Right ventricle myocardium inferior (tissue), 1 donor: ENCODE data around the gene ZFAND3. TPM values are rescaled to one million over a fixed set of nuclear protein-coding genes. Genes with fewer than 3 reads are reported as not detected.
A peak's percentile ranks its signal among the peaks of the same experiment; 100 is the strongest.
"Not testable (repeated sequence)": the region's sequence is repeated elsewhere in the genome, so short reads cannot be mapped to it uniquely, and the experiment has no call there.

Experiments used
- ATAC-seq: fragments of 200-7000 bp; cut with Tn5 transposase; one replicate; pipeline ENCODE4 v1.9.1; 2020; ENCODE audit warnings: mild to moderate bottlenecking, moderate library complexity
- DNase-seq: peaks from one replicate; pipeline ENCODE4 v3.0.0; 2021; ENCODE audit errors: missing footprints
- intact Hi-C: fragments of 100-400 bp; cut with DNase I; formaldehyde crosslinking; loops from one replicate; pipeline ENCODE4 v1.11.0; 2022
- total RNA-seq: library from RNA; stranded (reverse); fragmentation: NEBNext Ultra II Directional; extraction: Animal tissue kit (Norgen Biotek cat#: 25700); gene quantifications from one replicate; pipeline ENCODE4 v1.2.1, GENCODE V29; 2021
- donor health status: DM: no; HTN: yes; CAD: no; lungs with severe emphysema.

ZFAND3 gene
- total RNA-seq, 1 donor from 2014 or later = 84.1 TPM

GRCh38 chr6:38035478-38035877, 216.0 kb downstream of the ZFAND3 start:
- ATAC-seq (no peak), DNase-seq (no peak)
- intact Hi-C loops = no loop called here

GRCh38 chr6:38039502-38039901, 220.0 kb downstream of the ZFAND3 start:
- ATAC-seq = no peak
- intact Hi-C loops = no loop called here
- no peak for DNase-seq

DNA sequence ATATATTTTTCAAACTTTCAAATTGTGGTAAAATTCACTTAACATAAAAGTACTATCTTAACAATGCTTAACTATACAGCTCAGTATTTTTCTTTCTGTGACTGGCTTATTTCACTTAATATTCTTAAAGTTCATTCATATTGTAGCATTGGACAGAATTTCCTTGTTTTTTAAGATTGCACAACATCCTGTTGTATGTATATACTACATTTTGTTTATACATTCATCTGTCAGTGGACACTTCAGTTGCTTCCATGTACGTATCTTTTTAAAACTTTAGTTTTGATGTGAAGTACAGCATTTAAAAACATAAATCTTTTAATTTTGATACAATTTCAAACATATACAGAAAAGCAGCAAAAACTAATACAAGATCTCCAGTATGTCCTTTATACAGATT, 220.7 kb downstream of the ZFAND3 start:
- no peak for DNase-seq
- intact Hi-C loops = no loop called here
- ATAC-seq = no peak

- DNase-seq = no peak
- intact Hi-C loops = no loop called here
- ATAC-seq = no peak
These were observed 223.8 kb downstream of the ZFAND3 start for GRCh38 chr6:38043259-38043753.

- DNase-seq (no peak), ATAC-seq (no peak)
- intact Hi-C loops = no loop called here
These were observed 226.3 kb downstream of the ZFAND3 start for GRCh38 chr6:38045701-38046305.

- intact Hi-C loops = no loop called here
- DNase-seq = no peak
- no peak for ATAC-seq
These were observed 228.0 kb downstream of the ZFAND3 start for GRCh38 chr6:38047562-38047961.

- intact Hi-C loops, DNase-seq, ATAC-seq: not testable (repeated sequence)
These were observed 230.4 kb downstream of the ZFAND3 start for GRCh38 chr6:38049861-38050397.

DNA sequence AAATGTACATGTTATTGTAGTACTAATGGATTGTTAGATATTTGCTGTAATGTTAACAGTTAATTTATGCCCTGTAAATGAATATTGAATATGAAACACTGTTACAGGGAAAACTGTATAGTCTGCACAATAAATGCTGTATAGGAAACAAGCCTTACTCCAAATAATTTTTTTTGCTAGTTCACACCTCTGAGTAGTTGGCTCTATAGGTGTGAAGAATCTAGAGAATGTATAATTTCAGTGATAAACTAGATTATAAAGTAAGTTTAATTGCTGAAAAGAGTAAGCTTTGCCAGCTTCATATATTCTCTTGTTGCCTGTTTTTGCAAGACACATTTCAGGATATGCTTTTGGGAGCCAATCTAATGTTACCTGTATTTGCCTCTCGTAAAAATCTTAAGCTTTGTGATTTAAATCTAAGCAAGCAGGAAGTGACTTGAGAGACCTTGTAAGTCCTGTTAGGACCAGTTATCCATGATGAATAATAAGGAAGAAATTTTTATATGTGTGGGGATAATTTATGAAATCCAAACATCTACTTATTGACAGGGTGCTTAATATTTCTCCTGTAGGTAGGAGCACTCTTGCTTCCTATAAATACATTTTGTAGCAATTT, 232.4 kb downstream of the ZFAND3 start:
- ATAC-seq = no peak
- DNase-seq = no peak
- intact Hi-C loops = no loop called here

GRCh38 chr6:38054527-38055202, 235.1 kb downstream of the ZFAND3 start:
- no peak for DNase-seq
- intact Hi-C loops = no loop called here
- no peak for ATAC-seq

DNA sequence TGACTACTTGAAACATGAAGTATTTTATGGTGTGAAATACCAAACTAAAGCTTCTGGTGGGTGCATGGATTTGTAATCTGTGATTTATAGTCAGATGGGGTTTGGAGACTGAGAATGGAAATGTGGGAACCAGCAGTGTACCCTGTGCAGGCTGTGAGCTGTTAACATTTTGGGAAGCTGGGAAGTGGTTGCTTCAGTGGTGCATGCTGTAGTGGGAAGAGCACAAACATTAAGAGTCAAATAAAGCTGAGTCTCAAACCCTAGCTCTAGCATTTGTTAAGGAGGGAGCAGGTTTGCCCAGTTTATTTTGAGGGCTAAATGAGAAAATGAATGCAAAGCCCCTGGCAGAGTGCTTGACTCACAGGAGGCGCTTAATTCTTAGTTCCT, 235.7 kb downstream of the ZFAND3 start:
- DNase-seq (no peak), ATAC-seq (no peak)
- intact Hi-C loops = no loop called here

DNA sequence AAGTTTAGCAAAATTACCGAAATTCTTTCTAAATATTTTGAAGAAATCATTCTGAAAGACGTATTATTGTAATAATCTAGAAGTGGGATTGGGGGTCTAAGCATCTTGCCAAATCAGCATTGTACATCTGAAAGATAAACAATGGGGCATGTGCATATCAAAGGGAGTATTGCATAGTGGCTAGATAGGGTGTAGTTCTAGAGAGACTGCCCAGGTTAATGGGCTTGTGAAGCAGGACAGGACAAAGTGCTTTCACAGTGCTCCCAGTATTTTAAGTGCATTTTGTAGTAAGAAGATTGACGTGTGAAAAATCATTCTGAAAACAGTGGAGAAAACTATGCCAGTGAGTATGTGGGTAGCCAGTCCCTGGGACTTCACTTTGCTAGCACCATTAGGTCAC, 236.8 kb downstream of the ZFAND3 start:
- intact Hi-C loops = no loop called here
- ATAC-seq = no peak

GRCh38 chr6:38057994-38058393, 238.5 kb downstream of the ZFAND3 start:
- ATAC-seq = no peak
- intact Hi-C loops = no loop called here

More for the DNA sequence above, 236.8 kb downstream of the ZFAND3 start:
- no peak for DNase-seq

DNA sequence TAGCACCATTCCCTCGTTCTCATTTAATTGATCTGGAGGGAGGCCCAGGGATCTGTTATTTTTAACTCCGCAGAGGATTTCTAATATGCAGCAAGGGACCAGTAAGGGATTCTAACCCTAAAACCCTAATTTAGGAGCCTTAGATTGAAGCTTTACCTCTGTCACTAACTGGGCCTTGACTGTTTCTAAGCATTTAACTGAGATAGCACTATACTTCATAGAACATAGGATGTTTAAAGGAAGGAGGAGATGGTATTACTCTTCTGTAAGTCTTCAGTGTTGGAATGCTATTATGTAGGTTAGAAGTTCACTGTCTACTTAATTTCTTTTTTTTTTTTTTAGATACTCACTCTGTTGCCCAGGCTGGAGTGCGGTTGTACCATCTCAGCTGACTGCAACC, 242.5 kb downstream of the ZFAND3 start:
- no peak for ATAC-seq
- intact Hi-C loops = no loop called here
- no peak for DNase-seq

More at GRCh38 chr6:38057994-38058393, 238.5 kb downstream of the ZFAND3 start:
- no peak for DNase-seq

- ATAC-seq (no peak), DNase-seq (no peak)
- intact Hi-C loops = no loop called here
These were observed 244.4 kb downstream of the ZFAND3 start for GRCh38 chr6:38063973-38064372.

DNA sequence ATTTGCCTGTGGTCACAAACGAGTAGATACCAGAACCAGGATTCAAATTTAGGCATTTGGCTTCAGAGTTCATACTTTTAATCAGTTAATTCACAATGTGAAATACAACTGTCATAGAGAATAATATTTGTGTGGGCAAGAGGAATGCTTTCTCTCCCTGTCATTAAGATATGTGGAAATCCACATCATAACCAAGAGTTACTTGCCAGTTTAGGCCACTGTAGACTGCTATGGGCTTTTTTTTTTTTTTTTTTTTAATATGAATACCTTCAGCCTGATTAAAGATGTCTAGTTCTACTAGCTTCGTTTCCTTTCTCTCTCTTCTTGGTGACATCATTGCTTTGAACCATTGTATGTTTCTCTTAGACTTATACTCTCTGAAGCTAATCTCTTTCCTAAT, 244.9 kb downstream of the ZFAND3 start:
- DNase-seq = no peak
- no peak for ATAC-seq
- intact Hi-C loops = no loop called here

DNA sequence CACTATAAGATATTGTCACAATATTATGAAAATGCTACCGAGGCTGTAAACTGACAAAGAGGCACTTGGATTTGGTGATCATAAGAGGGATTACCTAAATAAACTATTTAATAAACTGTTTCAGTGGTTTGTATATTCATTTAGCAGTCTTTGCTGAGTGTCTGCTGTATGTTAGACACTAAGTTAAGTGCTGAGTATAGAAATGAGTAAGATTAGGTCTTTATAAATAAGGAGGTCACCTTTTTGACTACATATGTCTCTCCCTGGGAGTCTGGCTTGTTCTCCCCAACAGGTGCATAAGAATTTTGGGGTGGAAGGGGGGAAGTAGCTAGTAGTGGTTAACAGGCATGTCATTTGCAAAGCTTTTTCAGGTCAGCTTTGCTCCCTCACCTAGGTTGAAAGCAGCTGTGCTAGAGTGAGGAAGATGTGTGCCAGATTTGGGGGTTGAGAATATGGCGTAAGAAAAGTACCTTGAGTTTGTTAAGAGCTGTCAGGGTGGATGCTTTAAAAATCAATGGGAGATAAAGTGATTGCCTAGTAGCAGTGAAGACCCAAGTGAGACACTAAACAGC, 246.3 kb downstream of the ZFAND3 start:
- DNase-seq = no peak
- intact Hi-C loops = no loop called here
- no peak for ATAC-seq

- intact Hi-C loops = no loop called here
- no peak for DNase-seq
- no peak for ATAC-seq
These were observed 247.9 kb downstream of the ZFAND3 start for GRCh38 chr6:38067263-38067980.

DNA sequence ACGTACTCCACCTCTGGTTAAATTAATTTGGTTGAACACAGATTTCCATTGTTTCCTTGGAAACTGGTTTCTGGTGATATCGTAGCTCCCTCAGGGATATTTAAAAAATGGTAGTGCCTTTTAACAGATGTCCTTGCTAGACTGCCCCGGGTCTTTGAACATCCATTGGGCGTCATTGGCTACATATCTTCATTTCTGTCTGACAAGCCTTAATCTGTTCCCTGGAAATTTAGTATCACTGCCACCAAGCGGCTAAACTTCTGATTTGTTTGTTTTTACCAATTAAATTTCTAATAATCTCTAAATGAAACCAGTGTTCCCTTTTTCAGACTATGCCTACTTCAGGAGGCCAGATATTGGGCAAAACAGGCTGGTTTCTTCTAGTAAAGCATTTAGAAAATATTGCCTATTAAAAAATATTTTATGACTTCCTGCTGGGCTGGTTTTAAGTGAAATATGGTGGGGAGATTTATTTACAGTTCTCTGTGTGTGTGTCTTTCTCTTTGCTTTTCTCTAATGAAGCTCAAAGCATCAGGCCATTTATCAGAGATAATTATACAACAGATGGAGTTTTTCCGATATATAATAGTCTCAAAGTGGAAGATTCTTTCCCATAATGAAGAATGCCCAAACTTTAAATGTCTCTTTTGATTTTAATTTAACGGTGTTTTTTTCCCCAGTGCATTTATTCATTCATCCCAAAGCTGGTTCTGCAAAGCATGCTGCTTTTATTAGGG, 249.5 kb downstream of the ZFAND3 start:
- peak; percentile 48 for ATAC-seq
- intact Hi-C loops = no loop called here
- no peak for DNase-seq
